ENCODE measurements around the gene PTPN3.

The PTPN3 gene

DNA sequence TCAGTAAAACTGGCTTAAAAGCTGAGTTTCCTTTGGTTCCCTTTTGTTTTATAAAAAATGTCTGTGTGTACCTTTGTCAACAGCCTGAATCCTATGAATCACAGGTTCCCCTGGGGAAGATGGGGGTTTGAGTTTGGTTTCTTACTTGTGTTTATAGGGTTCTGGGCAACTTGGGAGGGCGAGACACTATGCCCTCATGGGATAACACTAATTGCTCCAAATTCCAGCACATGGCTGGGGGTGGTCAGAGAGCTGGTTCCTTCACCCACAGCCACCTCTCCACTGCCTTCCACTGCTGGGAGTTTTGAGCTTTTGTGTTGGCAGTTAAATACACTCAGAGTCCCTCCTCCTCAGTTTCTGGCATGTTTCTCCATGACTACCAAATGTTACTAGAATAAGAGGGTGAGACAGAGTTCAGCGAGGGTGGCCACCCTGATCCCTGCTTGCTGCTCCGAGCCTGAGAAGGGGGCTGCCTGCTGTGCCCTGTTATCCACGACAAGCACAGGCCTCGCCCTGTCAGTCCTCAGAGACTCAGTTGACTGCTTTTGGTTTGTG is 94.3 kb downstream of the PTPN3 start:
- H3K9ac ChIP-seq (ENCODE audit: low read length) = no peak overlapping the region
- no peak overlapping the region for H3K27ac ChIP-seq (ENCODE audit: low read depth, low read length)
- no peak overlapping the region for H3K4me2 ChIP-seq (ENCODE audit: low read depth, low read length, poor library complexity, severe bottlenecking)
- H3F3A ChIP-seq (ENCODE audit: insufficient read depth) = no peaks in the 10 kb centered on the region
- no peaks in the 10 kb centered on the region for H4K20me1 ChIP-seq (ENCODE audit: low read depth, low read length)
- H3K36me3 ChIP-seq (ENCODE audit: low read length) = no peaks in the 10 kb centered on the region
- no peak overlapping the region for H2AFZ ChIP-seq (ENCODE audit: low read depth, low read length, severe bottlenecking)
- H3K79me2 ChIP-seq (ENCODE audit: insufficient read depth, low read length) = no peaks in the 10 kb centered on the region
- no peaks in the 10 kb centered on the region for H3K9me3 ChIP-seq (ENCODE audit: insufficient read depth, low read length)
- no peaks in the 10 kb centered on the region for H3K27me3 ChIP-seq (ENCODE audit: low read length)
- no peaks in the 10 kb centered on the region for H3K9me2 ChIP-seq (replicated peaks; ENCODE audit: insufficient read depth, low read length)
- no peak overlapping the region for H3K4me3 ChIP-seq (ENCODE audit: insufficient read depth, low read length, poor library complexity, severe bottlenecking)
- TF ChIP-seq CTCF (IDR thresholded peaks at IDR 0.05; ENCODE audit: insufficient read depth, low read length, poor library complexity, severe bottlenecking) = no peak
- TF ChIP-seq EZH2phosphoT487 (conservative IDR thresholded peaks at IDR 0.05; ENCODE audit: low read length) = no peak

DNA sequence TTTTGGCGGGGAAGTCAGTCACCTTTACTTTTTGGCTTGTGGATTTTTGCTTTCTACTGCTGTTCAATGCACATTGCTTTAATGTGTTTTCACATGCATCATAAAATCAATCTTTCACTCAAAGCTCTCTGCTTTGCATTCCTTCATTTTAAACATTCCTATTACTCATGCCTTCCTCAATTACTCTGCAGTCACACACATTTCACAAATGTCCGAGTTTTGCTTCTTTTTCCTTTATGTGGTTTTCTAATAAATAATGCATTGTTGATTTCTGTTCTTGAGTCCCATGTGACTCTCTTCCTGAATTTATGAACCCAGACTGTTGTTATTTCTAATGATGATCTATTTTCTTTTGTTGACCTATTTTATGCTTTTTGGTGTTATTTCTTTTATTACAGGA is 95.0 kb downstream of the PTPN3 start:
- H2AFZ ChIP-seq (ENCODE audit: low read depth, low read length, severe bottlenecking) = no peak overlapping the region
- H3K36me3 ChIP-seq (ENCODE audit: low read length) = no peaks in the 10 kb centered on the region
- H3K9ac ChIP-seq (ENCODE audit: low read length) = no peak overlapping the region
- H3K9me2 ChIP-seq (replicated peaks; ENCODE audit: insufficient read depth, low read length) = no peaks in the 10 kb centered on the region
- H3K27ac ChIP-seq (ENCODE audit: low read depth, low read length) = no peak overlapping the region
- no peak overlapping the region for H3K4me3 ChIP-seq (ENCODE audit: insufficient read depth, low read length, poor library complexity, severe bottlenecking)
- H3K9me3 ChIP-seq (ENCODE audit: insufficient read depth, low read length) = no peaks in the 10 kb centered on the region
- no peak for TF ChIP-seq EZH2phosphoT487 (conservative IDR thresholded peaks at IDR 0.05; ENCODE audit: low read length)
- no peak for TF ChIP-seq CTCF (IDR thresholded peaks at IDR 0.05; ENCODE audit: insufficient read depth, low read length, poor library complexity, severe bottlenecking)
- H3K4me2 ChIP-seq (ENCODE audit: low read depth, low read length, poor library complexity, severe bottlenecking) = no peak overlapping the region
- no peaks in the 10 kb centered on the region for H3K27me3 ChIP-seq (ENCODE audit: low read length)
- no peaks in the 10 kb centered on the region for H3F3A ChIP-seq (ENCODE audit: insufficient read depth)
- no peaks in the 10 kb centered on the region for H3K79me2 ChIP-seq (ENCODE audit: insufficient read depth, low read length)
- H4K20me1 ChIP-seq (ENCODE audit: low read depth, low read length) = no peaks in the 10 kb centered on the region

DNA sequence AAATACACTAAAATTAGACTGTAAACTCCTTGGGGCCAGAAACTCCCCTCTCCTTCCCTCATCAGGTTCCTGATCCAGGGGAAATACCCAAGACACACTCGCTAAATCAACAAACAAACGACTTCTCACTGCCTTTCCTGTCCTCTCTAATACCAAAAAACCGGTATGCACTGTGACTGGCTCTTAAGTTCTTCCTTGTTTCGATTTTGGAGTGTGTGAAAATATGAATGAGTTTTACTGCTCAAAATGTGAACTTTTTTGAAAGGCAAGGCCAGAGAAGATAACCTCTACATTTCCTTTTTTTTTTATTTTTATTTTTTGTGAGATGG is 96.2 kb downstream of the PTPN3 start:
- Histone ChIP-seq H2AFZ (ENCODE audit: low read depth, low read length, severe bottlenecking) (no peak overlapping the region), H3F3A (ENCODE audit: insufficient read depth) (no peaks in the 10 kb centered on the region), H4K20me1 (ENCODE audit: low read depth, low read length) (no peaks in the 10 kb centered on the region), H3K4me3 (ENCODE audit: insufficient read depth, low read length, poor library complexity, severe bottlenecking) (no peak overlapping the region), H3K27me3 (ENCODE audit: low read length) (no peaks in the 10 kb centered on the region), H3K36me3 (ENCODE audit: low read length) (no peaks in the 10 kb centered on the region), H3K4me2 (ENCODE audit: low read depth, low read length, poor library complexity, severe bottlenecking) (no peak overlapping the region), H3K9ac (ENCODE audit: low read length) (no peak overlapping the region), H3K79me2 (ENCODE audit: insufficient read depth, low read length) (no peaks in the 10 kb centered on the region), H3K27ac (ENCODE audit: low read depth, low read length) (no peak overlapping the region), H3K9me2 (replicated peaks; ENCODE audit: insufficient read depth, low read length) (no peaks in the 10 kb centered on the region), H3K9me3 (ENCODE audit: insufficient read depth, low read length) (no peaks in the 10 kb centered on the region)
- TF ChIP-seq CTCF (IDR thresholded peaks at IDR 0.05; ENCODE audit: insufficient read depth, low read length, poor library complexity, severe bottlenecking) (no peak), EZH2phosphoT487 (conservative IDR thresholded peaks at IDR 0.05; ENCODE audit: low read length) (no peak)

All from SU-DHL-6 (cell line).